NCI-H146 treated with DMSO at 0.1 percent for 48 hours (cell line): ENCODE data around the gene PAQR4.
A peak's percentile ranks its signal among the peaks of the same experiment; 100 is the strongest.
"Not testable (repeated sequence)": the region's sequence is repeated elsewhere in the genome, so short reads cannot be mapped to it uniquely, and the experiment has no call there.

ENCODE experiments used
- DNase-seq: peaks from one replicate; lab custom pipeline; 2025; ENCODE audit not compliant: unreplicated experiment; lab: John Stamatoyannopoulos, UW

Gene PAQR4

GRCh38 chr16:2968738-2969544 lies at the start of gene PAQR4:
TSS of gene PAQR4 (plus strand) at chr16:2969348. CDS start at chr16:2969675, 327 bp downstream.
- peak; percentile 81 for DNase-seq

DNA sequence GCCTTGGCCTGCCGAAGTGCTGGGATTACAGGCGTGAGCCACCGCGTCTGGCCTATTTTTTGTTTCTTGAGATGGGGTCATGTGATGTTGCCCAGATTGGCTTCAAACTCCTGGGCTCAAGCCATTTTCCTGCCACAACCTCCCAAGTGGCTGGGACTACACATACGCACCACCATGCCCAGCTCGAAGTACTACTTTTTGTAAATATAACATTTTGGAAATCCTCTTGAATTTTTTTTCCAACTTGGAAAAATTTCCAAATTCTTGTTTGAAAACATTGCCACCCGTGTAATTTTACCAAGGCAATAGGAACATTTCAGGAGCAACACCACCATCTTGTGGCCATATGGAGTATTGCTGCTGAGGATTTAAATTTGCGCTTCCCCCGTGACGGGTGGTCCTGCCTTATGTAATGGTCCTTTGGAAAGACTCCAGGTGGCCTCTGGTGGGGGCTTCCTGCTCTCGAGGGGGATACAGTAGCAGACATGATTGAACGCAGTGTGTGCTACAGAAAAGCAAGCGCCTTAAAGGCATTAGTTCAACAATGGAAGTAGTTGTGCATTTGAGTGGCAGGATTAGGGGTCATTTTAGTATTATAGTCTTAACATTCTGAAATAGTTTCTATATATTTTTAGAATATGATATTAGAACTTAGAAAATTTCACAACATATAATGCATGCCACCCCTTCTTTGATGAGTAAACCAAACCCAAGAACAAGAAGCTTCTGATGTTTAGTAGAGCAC lies 49.5 kb upstream of the PAQR4 start:
- DNase-seq: no peak

GRCh38 chr16:2923481-2923880 lies 45.7 kb upstream of the PAQR4 start:
- no peak for DNase-seq

DNA sequence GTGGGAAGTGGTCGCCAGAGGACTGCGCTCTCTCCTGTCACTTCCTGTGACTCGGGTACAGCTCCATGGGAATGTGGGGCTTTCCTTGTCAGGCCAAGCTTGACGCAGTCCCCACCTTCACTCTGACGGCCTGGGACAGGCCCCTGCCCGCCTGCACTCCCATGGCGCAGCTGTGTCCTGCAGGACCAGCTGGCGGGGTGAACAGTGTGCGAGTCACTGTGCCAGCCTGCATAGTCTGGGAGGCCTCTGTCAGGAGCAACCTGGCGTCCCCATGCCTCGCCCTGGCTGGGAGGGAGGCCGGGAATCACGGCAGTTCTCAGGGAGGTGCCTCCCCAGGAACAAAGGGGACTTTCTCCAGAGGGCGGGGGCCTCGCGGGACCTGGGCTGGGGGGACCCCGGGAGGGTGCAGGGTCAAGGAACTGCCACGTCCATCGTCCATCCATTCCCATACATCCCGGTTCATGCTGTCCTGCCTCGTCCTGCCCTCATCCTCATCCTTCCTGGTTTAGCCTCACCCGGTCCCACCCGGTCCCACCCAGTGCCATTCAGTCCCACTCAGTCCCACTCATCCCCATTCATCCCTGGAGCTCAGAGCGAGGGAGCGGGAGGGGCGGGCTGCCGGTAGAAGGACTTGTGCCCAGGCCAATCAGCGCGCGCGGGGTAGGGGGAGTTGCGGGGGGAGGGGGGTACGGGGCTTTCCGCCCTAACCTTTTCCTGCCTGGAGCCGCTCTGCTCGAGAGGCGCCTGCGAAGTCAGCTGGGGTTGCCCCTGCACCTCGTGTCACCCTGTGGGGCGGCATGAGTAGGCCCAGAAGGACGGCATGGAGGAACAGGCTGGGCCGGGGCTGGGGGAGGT lies 44.0 kb upstream of the PAQR4 start:
- no peak for DNase-seq

DNA sequence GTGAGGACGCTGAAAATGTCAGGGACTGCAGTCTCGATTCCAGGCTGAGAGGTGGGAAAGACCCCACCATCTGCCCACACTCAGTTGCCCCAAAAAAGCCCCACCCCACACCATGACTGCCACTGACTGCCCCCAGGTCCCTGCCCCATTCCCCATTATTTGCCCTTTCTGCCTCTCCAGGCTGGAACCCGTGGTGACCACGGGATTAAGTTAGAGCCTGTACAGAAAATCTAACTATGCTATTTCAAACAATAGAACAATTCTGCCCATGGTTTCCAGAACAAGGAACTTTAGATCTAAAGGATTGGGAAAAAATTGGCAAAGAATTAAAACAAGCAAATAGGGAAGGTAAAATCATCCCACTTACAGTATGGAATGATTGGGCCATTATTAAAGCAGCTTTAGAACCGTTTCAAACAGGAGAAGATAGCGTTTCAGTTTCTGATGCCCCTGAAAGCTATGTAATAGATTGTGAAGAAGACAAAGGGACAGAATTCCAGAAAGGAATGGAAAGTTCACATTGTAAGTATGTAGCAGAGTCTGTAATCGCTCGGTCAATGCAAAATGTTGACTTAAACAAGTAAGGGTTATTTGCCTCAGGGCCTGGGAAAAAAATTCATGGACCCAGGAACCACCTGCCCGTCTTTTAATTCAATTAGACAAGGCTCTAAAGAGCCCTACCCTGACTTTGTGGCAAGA lies 43.0 kb upstream of the PAQR4 start:
- DNase-seq: peak; percentile 66

DNA sequence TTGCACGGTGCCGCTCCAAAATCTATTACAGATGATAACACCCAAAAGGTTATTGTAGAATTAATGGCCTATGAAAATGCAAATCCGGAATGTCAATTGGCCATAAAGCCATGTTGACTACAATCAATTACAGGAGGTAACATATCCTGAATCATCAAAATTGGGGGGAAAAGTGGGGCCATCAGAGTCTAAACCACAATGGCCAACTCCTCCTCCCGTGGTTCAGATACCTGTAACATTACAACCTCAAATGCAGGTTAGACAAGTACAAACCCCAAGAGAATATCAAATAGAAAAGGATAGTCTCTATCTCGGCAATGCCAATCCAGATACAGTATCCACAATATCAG lies 42.5 kb upstream of the PAQR4 start:
- DNase-seq: no peak

GRCh38 chr16:2927010-2927646 lies 42.0 kb upstream of the PAQR4 start:
- DNase-seq: peak; percentile 91

DNA sequence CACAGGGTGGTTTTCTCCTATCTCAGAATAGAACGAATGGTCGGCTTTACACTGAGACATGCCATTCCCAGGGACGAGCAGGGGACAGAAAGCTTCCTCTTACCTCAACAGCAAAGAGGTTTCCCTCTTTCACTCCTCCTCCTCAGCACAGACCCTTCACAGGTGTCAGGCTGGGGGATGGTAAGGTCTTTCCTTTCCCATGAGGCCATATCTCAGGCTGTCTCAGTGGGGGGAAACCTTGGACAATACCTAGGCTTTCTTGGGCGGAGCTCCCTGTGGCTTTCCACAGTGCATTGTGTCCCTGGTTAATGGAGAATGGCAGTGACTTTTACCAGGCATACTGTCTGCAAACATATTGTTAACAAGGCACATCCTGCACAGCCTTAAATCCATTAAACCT lies 41.0 kb upstream of the PAQR4 start:
- not testable (repeated sequence) for DNase-seq

DNA sequence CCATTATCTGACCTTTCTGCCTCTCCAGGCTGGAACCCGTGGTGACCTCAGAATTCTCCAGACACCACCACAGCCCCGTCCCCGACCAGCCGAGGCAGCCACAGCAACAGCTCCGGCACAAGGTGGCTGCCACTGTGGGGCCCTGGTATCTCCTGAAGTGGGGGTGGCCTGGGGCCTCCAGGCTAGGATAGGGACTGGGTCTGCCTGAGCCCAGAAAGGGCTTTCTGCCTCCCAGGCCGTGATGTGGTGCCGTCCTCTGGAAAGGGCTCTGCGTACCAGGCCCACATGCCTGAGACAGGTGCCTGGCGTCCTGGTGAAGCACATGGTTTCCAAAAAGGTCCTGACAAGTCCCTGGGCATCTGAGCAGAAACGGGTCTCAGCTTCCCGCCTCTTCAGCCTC lies 40.4 kb upstream of the PAQR4 start:
- no peak for DNase-seq

DNA sequence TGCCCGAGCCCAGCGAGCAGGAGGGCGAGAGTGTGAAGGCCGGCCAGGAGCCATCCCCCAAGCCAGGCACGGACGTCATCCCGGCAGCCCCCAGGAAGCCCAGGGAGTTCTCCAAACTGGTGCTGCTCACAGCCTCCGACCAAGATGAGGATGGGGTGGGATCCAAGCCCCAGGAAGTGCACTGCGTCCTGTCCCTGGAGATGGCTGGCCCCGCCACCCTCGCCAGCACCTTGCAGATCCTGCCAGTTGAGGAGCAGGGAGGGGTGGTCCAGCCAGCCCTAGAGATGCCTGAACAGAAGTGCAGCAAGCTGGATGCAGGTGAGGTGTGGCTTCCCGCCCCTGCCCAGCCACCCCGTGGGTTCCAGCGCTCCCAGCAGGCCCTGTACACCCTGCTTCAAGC lies 39.5 kb upstream of the PAQR4 start:
- no peak for DNase-seq

GRCh38 chr16:2930236-2930635 lies 38.9 kb upstream of the PAQR4 start:
- DNase-seq: no peak

DNA sequence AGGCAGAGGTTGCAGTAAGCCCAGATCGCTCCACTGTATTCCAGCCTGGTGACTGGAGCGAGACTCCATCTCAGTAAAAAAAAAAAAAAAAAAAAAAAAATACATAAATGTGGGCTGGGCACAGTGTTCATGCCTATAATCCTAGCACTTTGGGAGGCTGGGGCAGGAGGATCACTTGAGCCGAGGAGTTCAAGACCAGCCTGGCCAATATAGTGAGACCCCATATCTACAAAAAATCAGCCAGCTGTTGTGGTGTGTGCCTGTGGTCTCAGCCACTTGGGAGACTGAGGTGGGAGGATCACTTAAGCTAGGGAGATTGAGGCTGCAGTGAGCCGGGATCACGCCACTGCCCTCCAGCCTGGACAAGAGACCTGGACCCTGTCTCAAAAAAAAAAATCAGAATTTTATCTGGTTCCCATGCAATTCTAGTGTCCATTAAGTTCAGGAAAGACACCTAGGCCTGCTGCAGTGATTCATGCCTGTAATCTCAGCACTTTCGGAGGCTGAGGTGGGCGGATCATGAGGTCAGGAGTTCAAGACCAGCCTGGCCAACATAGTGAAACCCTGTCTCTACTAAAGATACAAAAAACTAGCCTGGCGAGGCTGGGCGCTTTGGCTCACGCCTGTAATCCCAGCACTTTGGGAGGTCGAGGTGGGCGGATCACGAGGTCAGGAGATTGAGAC lies 37.8 kb upstream of the PAQR4 start:
- not testable (repeated sequence) for DNase-seq

DNA sequence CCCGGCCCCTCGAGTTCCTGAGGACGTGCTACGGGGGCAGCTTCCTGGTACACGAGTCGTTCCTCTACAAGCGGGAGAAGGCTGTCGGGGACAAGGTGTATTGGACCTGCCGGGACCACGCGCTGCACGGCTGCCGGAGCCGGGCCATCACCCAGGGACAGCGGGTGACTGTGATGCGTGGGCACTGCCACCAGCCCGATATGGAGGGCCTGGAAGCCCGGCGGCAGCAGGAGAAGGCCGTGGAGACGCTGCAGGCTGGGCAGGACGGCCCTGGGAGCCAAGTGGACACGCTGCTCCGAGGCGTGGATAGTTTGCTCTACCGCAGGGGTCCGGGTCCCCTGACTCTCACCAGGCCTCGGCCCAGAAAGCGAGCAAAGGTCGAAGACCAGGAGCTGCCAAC lies 36.0 kb upstream of the PAQR4 start:
- no peak for DNase-seq

GRCh38 chr16:2933701-2934100 lies 35.4 kb upstream of the PAQR4 start:
- DNase-seq: no peak

DNA sequence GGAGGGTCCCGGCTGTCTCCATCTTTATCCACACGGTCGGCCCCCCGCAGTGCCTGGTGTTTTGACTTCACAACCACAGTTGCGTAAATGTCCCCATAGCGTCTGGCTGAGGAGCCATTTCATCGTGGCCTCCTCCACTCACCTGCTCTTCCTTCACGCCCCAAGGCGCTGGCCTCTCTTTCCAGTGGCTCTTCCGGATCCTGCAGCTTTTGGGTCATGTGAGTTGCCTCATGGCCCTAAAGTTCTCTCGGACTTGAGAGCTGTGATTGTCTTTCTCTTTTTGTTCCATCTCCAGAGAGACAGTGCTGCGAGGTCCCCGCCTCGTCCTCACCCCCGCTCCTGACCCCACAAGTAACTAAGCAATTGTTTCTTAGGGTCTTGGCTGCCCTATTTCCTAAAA lies 34.7 kb upstream of the PAQR4 start:
- no peak for DNase-seq

DNA sequence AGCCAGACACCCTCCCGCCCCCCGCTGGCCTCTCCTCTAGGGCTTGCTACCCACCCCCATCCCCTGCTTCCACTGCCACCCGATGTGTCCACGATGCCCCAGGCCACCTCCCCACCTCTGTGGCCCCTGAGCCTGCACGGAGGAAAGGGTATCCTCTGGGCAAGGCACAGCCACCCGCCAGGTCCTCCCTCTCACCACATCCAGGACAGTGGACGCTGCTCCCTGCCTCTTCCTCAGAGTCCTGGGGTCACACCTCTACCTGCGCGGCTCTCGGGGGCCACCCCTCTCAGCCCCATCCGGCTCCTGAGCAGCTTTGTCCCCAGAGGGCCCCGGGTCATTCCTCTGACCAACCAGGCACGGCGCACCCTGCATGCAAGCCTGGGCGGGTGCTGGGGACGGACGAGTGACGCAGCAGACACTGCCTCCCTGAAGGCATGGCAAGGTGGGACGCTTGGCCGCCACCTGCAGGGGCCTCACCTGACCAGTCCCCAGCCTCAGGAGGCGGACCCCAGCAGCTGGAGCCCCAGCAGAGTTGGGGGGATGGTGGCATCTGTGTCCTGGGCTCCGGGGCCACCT lies 32.6 kb upstream of the PAQR4 start:
- no peak for DNase-seq

GRCh38 chr16:2937170-2937569 lies 32.0 kb upstream of the PAQR4 start:
- DNase-seq: no peak

GRCh38 chr16:2938206-2938605 lies 30.9 kb upstream of the PAQR4 start:
- DNase-seq: no peak

- DNase-seq: no peak
Observed at GRCh38 chr16:2939968-2940367, 29.2 kb upstream of the PAQR4 start.

DNA sequence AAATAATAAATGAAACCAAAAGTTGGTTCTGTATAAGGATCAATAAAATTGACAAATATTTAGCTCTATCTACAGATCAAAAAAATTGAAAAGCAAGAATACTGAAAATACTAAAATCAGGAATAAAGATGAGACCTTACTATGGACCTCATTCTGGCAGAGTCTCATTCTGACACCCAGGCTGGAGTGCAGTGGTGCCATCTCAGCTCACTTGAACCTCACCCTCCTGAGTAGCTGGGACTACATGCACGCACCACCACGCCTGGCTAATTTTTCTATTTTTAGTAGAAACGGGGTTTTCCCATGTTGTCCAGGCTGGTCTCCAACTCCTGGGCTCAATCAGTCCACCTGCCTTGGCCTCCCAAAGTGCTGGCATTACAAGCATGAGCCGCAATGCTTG lies 27.1 kb upstream of the PAQR4 start:
- no peak for DNase-seq
